KOPT-K1 (cell line): ENCODE data around the gene NCKAP5.

Experiments used
- H3K27ac ChIP-seq: fragments of 200-600 bp; sonication (generic); 2 replicates; pipeline ENCODE4 v1.5.1; 2016; ENCODE audit warnings: antibody characterized with exemption, mild to moderate bottlenecking, low read depth, low read length; ENCODE audit not compliant: poor library complexity, severe bottlenecking
- H3K36me3 ChIP-seq: fragments of 200-600 bp; sonication (generic); 2 replicates; pipeline ENCODE4 v1.5.1; 2017; ENCODE audit warnings: antibody characterized with exemption, mild to moderate bottlenecking, low read length, moderate library complexity; ENCODE audit not compliant: insufficient read depth
- H3K9me3 ChIP-seq: fragments of 200-600 bp; sonication (generic); 2 replicates; pipeline ENCODE4 v1.5.1; 2017; ENCODE audit warnings: antibody characterized with exemption, low read length, mild to moderate bottlenecking; ENCODE audit not compliant: insufficient read depth, poor library complexity, severe bottlenecking

The NCKAP5 gene

DNA sequence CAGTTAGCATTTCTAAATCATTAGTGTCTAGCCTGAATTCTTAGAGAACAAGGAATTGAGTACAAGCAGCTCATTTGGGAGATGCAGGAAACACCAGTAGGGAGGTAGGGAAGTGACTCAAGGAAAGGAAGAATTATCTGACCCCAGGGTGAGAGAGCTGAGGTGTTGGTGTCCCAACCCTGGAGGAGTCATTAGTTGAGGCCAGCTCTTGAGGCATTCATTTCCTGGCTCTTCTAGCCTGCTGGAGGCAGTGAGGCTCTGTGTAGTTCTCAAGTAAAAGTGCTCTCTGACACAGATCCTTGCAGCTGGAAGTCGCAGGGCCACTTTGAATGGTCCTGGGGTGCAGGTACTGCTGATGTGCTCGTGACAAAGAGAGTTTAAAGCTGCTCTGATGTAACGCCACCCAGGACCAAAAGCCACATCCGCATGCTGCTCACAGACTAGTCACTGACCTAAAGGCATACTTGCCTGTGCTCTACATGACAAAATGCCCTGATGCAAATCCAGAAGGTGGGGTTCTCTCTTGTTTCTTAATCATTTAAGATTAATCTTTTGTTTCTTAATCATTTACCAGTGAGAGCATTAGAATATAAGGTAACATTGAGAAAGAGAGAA, 598.8 kb downstream of the NCKAP5 start:
- H3K27ac ChIP-seq = no peak overlapping the region
- H3K9me3 ChIP-seq = no peaks in the 10 kb centered on the region
- H3K36me3 ChIP-seq = no peaks in the 10 kb centered on the region

DNA sequence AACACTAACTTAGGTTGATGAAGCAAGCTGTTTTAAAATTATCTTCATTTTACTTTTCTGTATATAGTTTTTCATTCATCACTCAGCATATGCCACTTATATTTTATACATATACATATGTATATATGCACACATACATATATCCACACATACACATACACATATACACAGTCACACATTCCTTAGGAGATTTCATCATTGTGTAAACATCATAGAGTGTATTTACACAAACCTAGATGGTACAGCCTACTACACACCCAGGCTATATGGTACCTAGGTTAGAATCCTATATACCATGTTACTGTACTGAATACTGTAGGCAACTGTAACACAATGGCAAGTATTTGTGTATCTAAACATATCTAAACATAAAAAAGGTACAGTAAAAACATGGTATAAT, 602.8 kb downstream of the NCKAP5 start:
- Histone ChIP-seq H3K27ac (no peak overlapping the region), H3K9me3 (no peaks in the 10 kb centered on the region), H3K36me3 (no peaks in the 10 kb centered on the region)

DNA sequence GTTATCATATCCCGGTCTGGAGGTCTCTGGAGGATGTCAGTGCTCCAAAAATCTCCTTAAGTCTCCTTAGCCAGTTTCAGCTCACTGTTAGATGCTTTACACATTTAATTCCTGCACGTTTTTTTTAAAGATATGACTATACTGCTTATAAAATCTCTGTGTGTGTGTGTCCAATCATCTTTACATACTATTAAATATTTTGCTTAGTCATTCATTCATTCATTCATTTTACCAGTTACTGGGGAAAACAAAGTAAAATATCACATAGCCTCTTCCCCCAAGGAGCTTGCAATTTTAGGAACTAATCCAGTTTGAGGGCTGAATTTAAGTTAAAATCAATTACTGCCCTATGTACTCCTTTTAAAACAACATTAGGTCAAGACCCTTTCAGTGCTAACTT, 605.1 kb downstream of the NCKAP5 start:
- Histone ChIP-seq H3K9me3 (no peaks in the 10 kb centered on the region), H3K27ac (no peak overlapping the region)

DNA sequence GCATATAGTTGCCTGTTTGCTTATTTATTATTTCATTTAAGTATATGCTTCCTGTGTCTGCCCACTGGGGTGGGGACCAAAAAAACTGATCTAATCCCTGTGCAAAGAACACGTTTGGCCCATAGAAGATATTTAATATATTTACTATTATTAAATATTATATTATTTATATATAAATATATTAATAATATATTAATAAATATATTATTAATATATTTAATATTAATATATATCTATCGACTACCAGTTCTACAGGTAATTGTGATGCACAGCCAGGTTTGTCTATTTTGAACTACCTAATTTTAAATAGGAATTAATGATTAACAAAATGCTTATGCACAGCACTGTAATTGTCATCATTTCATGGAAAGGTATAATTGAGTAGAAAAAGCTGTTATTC, 609.4 kb downstream of the NCKAP5 start:
- no peaks in the 10 kb centered on the region for H3K9me3 ChIP-seq
- H3K36me3 ChIP-seq = no peaks in the 10 kb centered on the region
- H3K27ac ChIP-seq = no peak overlapping the region

More for the DNA sequence above, 605.1 kb downstream of the NCKAP5 start:
- no peaks in the 10 kb centered on the region for H3K36me3 ChIP-seq

DNA sequence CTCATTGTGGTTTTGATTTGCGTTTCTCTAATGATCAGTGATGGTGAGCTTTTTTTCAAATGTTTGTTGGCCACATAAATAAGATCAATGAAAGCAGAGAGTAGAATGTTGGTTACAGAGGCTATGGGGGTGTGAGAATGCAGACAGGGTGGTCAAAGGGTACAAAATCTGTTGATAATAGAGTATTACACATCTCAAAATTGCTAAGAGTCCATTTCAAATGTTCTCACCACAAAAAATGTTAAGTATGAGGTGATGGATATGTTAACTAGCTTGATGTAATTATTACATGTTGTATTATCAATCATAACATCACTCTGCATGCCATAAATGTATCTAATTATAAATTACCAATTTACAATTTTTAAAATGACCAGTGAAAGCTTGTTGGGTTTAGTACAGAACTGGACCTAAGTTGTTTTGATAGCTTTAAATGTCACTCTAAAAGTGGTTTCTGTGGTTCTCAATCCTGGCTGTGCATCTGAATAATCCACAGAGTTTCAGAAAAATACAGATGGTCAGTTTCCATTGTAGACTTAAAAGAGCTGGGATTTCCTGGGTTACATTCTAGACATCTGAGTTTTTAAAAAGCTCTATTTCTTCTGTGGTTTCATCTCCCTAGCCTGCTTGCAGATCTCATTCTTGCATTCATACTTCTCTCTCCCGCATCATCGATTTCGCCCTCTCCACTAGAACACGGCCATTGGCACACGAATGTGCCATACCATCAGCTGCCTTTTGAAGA, 612.2 kb downstream of the NCKAP5 start:
- H3K36me3 ChIP-seq = no peaks in the 10 kb centered on the region
- no peaks in the 10 kb centered on the region for H3K9me3 ChIP-seq
- H3K27ac ChIP-seq = no peak overlapping the region

GRCh38 chr2:132953771-132954170, 614.5 kb downstream of the NCKAP5 start:
- H3K27ac ChIP-seq = no peak overlapping the region
- no peaks in the 10 kb centered on the region for H3K9me3 ChIP-seq

DNA sequence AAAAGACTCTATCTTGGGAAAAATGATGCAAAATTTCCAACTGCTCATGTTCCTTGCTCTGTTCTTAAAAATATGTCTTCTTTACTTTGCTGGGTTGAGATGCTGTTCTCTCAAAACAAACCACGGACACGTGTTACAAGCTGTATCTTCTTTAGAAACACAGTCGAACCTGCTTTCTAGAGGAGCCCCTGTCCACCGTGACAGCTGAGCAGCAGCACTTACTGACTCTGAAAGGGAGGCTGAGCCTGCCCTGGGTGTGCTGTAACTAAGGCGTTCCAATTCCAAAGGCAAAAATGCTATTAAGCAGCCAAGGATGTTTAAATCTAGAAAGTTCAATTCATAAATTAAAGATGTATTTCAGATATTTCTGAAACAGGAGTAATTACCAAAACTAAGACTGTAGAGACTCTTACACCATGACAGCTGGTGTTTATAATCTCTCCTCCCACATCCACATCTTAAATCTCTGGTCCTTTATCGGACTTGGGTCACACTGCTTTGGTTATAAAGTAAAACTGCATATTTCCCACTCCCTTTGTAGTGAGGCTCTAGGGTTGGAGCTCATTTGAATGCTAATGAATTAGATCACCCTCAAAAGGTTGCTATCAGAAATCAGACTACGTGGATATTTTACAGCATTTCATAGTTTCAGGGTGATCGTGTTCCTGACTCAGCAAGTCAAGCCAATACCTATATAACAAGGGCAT, 617.1 kb downstream of the NCKAP5 start:
- no peak overlapping the region for H3K27ac ChIP-seq
- H3K9me3 ChIP-seq = no peaks in the 10 kb centered on the region
- no peaks in the 10 kb centered on the region for H3K36me3 ChIP-seq

More at GRCh38 chr2:132953771-132954170, 614.5 kb downstream of the NCKAP5 start:
- no peaks in the 10 kb centered on the region for H3K36me3 ChIP-seq

- H3K27ac ChIP-seq = no peak overlapping the region
- H3K9me3 ChIP-seq = no peaks in the 10 kb centered on the region
- no peaks in the 10 kb centered on the region for H3K36me3 ChIP-seq
These were observed 619.2 kb downstream of the NCKAP5 start for GRCh38 chr2:132949108-132949507.

GRCh38 chr2:132948211-132948610, 620.1 kb downstream of the NCKAP5 start:
- Histone ChIP-seq H3K27ac (no peak overlapping the region), H3K9me3 (no peaks in the 10 kb centered on the region), H3K36me3 (no peaks in the 10 kb centered on the region)

DNA sequence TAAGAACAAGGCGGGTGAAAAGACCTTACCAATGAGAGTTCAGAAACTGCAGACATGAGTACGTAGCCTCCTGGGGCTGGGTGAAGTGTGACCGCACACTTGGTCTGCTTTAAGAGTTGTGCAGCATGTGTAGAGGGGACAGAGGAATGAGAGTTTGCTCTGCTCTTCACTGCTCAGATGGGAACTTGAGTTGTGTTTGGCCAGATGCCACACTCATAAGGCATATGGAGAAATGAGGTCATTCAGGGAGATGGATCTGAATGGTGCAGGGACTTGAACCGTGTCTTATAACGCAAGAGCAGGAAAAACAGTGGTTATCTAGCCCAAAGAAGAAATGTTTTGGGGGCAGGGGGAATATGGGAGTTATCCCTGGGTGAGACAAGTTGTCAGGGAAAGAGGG, 624.4 kb downstream of the NCKAP5 start:
- Histone ChIP-seq H3K36me3 (no peaks in the 10 kb centered on the region), H3K9me3 (no peaks in the 10 kb centered on the region), H3K27ac (no peak overlapping the region)

GRCh38 chr2:132941296-132942020, 626.8 kb downstream of the NCKAP5 start:
- no peak overlapping the region for H3K27ac ChIP-seq
- H3K36me3 ChIP-seq = no peaks in the 10 kb centered on the region
- H3K9me3 ChIP-seq = no peaks in the 10 kb centered on the region

DNA sequence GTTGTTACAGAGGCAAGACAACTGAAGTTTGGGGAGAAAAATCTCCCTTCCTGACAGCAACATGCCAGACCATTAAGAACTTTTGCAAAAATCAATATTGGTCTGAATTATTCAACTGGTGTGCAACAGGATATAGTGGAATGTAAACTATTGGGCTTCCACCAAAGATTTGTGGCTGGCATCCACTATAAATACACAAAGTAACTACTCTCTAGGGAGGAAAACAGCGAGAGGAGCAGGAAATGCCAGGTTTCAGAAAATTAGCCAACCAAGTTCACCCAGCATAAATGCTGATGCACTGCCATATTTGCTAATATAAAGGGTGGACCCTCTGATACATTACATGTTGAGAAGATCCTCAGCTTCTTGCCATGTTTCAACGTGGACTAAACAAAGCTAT, 630.6 kb downstream of the NCKAP5 start:
- no peaks in the 10 kb centered on the region for H3K36me3 ChIP-seq
- no peak overlapping the region for H3K27ac ChIP-seq
- no peaks in the 10 kb centered on the region for H3K9me3 ChIP-seq

DNA sequence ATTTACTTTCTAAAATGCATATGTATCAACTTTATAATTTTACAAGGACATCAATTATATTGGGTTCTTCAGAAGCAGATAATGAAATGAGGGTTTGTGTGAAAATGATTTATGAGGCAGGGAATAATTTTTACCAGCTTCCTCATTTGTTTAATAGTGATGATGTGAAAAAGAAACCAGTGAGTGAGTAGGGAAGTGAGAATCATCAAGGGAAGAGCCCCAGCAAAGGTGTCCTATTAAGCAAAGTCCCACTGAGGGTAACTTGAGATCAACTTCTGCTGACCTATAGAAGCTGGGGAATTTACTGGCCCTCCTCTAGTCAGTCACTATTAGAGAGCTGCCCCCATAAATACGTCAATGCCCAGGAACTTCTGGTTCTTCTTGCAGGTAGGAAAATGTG, 631.5 kb downstream of the NCKAP5 start:
- no peaks in the 10 kb centered on the region for H3K9me3 ChIP-seq
- no peaks in the 10 kb centered on the region for H3K36me3 ChIP-seq
- no peak overlapping the region for H3K27ac ChIP-seq

DNA sequence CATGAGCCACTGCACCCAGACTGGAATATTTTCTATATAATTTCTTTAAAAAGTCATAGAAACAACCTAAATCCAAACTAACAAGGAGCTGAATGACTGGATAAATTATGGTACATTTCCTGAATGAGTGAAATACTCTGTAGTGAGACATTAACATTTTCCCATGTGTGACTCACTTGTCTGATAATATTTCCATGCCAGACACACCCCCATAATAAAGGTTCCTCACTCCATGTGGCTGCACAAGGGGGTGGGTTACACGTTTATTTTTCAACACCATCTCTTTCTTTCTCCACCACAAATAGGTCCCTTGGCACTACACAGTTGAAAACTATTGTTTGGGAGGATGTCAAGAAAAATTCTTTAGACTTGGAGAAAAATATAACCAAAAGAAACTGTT, 632.0 kb downstream of the NCKAP5 start:
- Histone ChIP-seq H3K36me3 (no peaks in the 10 kb centered on the region), H3K9me3 (no peaks in the 10 kb centered on the region), H3K27ac (no peak overlapping the region)

DNA sequence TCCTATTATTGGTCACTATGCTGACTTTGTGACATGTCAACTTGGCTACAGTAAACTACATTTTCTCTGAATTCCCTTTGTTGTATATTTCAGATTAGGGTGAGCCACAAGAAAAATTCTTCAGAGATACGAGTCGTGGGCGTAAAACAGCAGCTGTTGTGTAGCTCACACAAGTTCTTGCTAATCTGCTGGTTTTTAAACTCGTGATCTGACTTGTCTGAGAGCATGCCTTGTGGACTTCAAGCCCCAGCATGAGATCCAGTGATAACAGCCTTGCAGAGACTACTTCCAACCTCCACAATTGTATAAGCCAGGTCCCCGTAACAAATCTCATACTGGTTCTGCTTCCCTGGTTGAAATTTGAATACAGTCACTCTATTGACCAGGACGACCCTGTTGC, 638.5 kb downstream of the NCKAP5 start:
- Histone ChIP-seq H3K9me3 (no peaks in the 10 kb centered on the region), H3K36me3 (no peaks in the 10 kb centered on the region), H3K27ac (no peak overlapping the region)
